HG02623 (cell line): ENCODE data around the gene TDRD9.
"Not testable (repeated sequence)": the region's sequence is repeated elsewhere in the genome, so short reads cannot be mapped to it uniquely, and the experiment has no call there.

ENCODE experiments used
- ATAC-seq: cut with Tn5 transposase; IDR thresholded peaks from one replicate; pipeline ENCODE4 v1.9.1; 2021; ENCODE audit warnings: moderate library complexity; ENCODE audit not compliant: unreplicated experiment

Gene TDRD9

DNA sequence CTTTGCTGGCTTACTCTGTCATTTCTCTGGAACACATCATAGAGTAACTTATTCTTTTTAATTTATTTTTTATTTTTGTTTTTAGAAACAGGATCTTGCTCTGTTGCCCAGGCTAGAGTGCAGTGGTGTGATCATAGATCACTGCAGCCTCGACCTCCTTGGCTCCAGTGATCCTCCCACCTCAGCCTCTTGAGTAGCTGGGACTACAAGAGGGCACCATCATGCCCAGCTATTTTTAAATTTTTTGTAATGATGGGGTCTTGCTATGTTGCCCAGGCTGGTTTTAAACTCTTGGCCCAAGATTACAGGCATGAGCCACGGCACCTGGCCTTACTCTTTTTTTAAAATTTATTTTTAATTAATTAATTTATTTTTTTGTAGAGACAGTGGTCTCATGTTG lies 46.3 kb downstream of the TDRD9 start:
- ATAC-seq: no peak

- ATAC-seq: not testable (repeated sequence)
Observed at GRCh38 chr14:103980623-103981238, 52.5 kb downstream of the TDRD9 start.

- ATAC-seq: no peak
Observed at GRCh38 chr14:103984196-103984595, 55.9 kb downstream of the TDRD9 start.

- ATAC-seq: no peak
Observed at GRCh38 chr14:103989034-103989433, 60.8 kb downstream of the TDRD9 start.

DNA sequence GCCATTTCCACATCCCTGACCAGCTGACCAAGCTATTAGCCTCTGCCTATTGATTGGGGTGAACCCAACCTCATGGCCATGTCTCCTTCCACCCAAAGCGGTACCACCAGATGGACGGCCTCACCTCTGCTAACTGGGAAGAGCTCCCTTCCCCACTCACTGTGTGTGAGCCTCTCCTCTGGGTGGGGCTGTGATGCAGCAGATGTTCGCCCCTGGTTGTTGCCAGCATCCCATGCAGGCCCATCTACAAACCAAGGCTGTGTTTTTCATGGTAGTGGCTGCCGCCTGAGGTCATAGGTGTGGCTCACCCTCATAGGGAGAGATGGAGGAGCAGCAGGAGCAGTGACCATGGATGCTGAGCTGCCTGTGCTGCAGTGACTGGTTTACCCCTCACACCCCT lies 61.7 kb downstream of the TDRD9 start:
- no peak for ATAC-seq

GRCh38 chr14:103994535-103995184 lies 66.4 kb downstream of the TDRD9 start:
- ATAC-seq: no peak

DNA sequence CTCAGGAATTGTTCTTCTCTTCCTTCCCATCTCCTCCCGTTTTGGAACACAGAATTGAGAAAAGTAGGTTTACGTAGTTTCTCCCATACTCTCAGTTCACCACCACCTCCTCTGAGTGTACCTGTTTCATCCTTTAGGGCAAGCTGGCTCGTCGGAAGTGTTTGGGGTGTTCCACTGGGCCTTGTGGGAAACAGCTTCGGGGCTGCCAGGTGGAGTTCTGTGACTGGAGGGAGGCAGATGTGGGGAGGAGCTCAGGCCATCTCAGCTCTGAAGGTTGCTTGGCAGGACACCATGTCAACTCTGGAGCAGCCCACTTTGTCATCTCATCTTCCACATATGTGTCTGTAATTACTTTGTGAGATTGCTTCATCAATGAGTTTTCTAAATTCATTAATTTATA lies 67.6 kb downstream of the TDRD9 start:
- ATAC-seq: no peak

- ATAC-seq: no peak
Observed at GRCh38 chr14:103997391-103997790, 69.1 kb downstream of the TDRD9 start.

- no peak for ATAC-seq
Observed at GRCh38 chr14:103998027-103998426, 69.8 kb downstream of the TDRD9 start.

GRCh38 chr14:103999795-104000440 lies 71.7 kb downstream of the TDRD9 start:
- no peak for ATAC-seq

DNA sequence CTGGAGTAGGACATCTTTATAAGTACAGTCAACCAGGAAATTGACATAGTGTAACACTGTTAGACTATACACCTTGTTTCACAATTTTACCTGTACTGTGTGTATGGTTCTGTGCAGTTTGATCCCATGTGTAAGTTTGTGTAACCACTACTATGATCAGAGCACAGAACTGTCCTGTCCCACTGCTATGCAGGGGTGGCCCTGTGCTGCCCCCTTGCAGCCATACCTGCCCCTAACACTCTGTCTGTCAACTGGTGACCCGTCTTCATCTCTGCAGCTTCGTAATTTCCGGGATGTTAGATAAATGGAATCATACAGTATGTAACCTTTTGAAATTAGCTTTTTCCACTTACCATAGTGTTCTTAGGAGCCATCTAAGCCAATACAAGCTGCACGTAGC lies 72.7 kb downstream of the TDRD9 start:
- no peak for ATAC-seq

- ATAC-seq: no peak
Observed at GRCh38 chr14:104003616-104004015, 75.4 kb downstream of the TDRD9 start.

GRCh38 chr14:104004849-104005248 lies 76.6 kb downstream of the TDRD9 start:
- no peak for ATAC-seq

DNA sequence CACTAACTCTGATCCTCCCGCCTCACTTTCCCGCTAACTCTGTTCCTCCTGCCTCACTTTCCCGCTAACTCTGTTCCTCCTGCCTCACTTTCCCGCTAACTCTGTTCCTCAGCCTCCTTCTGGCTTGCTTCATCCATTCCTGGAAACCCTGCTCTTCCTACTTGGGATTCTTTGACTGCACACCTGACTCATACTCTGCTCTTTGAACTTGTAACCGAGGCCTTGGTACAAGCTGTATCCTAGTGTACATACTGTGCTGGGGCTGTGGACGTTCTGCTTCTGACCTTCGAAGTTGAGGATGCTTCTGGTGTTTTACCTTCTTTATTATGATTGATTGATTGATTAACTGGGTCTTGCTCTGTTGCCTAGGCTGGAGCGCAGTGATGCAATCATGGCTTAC lies 77.2 kb downstream of the TDRD9 start:
- ATAC-seq: no peak

DNA sequence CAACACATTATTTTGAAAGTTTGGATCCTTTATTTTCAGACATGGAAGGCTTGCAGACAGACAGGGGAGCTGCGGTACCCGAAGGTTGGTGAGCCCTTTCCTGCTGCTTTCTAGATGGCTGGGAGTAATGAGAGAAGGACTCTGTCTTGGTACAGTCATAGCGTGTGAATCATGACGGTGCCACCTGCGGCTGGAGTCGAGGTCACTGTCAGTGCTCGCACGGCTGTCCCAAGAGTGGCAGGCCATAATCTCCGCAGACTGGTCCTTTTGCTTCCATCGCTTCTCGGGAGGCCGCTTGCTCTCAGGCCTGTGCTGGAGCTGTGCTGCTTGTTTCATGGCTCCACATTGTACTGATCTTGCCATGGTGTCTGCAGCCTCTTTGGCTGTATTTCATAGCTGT lies 78.9 kb downstream of the TDRD9 start:
- no peak for ATAC-seq

DNA sequence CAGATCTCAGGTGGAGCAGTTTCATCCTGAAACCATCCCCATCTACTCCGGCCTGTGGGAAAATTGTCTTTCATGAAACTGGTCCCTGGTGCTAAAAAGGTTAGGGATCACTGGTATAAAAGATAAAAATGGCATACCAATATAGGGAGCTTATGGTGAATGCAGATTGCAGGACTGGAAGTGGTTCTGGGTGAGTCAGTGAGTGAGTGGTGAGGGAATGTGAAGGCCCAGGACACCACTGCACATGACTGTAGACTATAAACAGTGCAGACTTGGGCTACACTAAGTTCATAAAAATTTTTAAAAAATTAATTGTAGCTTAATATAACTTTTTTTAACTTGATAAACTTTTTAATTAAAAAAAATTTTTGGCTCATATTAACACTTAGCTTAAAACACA lies 81.0 kb downstream of the TDRD9 start:
- ATAC-seq: no peak

- ATAC-seq: no peak
Observed at GRCh38 chr14:104011824-104012517, 83.7 kb downstream of the TDRD9 start.

- no peak for ATAC-seq
Observed at GRCh38 chr14:104014764-104015163, 86.5 kb downstream of the TDRD9 start.

DNA sequence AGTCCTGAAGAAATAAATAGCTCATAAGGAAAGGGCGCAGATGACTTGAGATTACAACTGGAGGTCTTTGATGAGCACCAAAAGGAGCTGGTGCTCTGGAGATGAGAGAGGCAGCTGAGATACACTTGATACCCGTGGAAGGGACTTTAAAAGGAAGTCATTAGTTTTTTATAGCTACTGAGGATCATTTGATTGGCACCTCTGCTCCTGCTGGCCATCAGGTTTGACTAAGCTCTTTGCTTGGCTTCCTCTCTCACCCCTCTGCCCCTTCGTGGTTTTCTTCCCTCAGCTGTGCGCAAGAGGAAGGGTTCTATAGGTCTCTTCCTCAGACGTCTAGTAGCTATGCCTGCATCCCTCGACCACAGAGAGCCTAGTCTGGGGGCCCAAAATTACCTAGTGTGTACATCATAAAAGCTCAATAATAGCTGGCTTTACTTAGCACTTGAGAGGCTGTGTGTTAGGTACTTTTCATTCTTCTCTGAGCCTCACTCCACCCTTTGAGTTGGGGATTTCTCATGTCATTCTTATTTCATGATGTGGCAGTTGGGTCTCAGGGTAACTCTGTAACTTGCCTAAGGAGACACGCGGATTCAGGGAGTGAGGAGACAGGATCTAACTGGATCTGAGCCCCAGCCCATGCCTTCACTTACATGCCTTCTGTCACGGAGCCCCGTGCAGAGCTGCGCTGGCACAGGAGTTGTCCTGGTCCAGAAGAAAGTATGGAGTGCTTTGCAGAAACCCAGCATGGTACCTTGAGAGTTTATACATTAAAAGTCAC lies 88.8 kb downstream of the TDRD9 start:
- no peak for ATAC-seq

DNA sequence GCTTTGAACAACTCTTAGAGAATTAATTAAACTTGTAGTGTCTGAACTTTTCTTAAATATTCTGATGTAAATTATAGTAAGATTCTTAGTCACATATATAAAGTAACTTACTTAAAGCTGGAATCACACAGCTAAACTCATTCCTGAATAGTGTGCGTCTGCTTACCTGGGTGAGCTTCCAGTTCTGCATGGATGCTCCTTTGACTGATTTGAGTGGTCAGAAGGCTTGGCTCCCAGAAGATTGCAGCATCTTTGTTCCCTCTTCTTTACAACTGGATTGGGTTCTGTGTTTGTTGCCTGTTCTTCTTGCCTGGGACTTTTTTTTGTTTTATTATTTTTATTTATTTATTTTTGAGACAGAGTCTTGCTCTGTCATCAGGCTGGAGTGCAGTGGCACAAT lies 90.8 kb downstream of the TDRD9 start:
- ATAC-seq: no peak

- no peak for ATAC-seq
Observed at GRCh38 chr14:104019806-104020205, 91.5 kb downstream of the TDRD9 start.
